Activated naive CD8-positive, alpha-beta T cell treated with anti-CD3 and anti-CD28 coated beads, Interleukin-2, amount 10 ng/mL, durations not matched to agents 7 days and 5 days (primary cell): ENCODE measurements around the gene ASGR1. TPM values are rescaled to one million over a fixed set of nuclear protein-coding genes. Genes with fewer than 3 reads are reported as not detected.

Experiments
- ATAC-seq: fragments of 150-1000 bp; cut with Tn5 transposase; one replicate; pipeline ENCODE4 v1.10.0; 2021; ENCODE audit warnings: low read depth, moderate library complexity
- POLR2A ChIA-PET: fragments of 350-600 bp; sonication (Branson Sonifier 250); formaldehyde crosslinking; loops from one replicate; lab custom pipeline; 2021; ENCODE audit warnings: antibody characterized with exemption; lab: Charles Lee
- DNase-seq: peaks from one replicate; pipeline ENCODE4 v3.0.0; 2021
- H3K27ac Mint-ChIP-seq: one replicate; pipeline ENCODE4 v1.8.0; 2022; ENCODE audit warnings: mild to moderate bottlenecking, mixed read lengths
- H3K27me3 Mint-ChIP-seq: one replicate; pipeline ENCODE4 v1.8.0; 2022; ENCODE audit warnings: mild to moderate bottlenecking, moderate library complexity, mixed read lengths
- H3K36me3 Mint-ChIP-seq: one replicate; pipeline ENCODE4 v1.8.0; 2021; ENCODE audit warnings: mild to moderate bottlenecking, mixed read lengths
- H3K4me1 Mint-ChIP-seq: one replicate; pipeline ENCODE4 v1.8.0; 2021; ENCODE audit warnings: mixed read lengths
- H3K4me3 Mint-ChIP-seq: one replicate; pipeline ENCODE4 v1.8.0; 2022; ENCODE audit warnings: mild to moderate bottlenecking, moderate library complexity, mixed read lengths
- H3K9me3 Mint-ChIP-seq: one replicate; pipeline ENCODE4 v1.8.0; 2021; ENCODE audit warnings: mixed read lengths
- total RNA-seq, 2 experiments: library from RNA; stranded (reverse); gene quantifications; one replicate each; pipeline ENCODE4 v1.2.3, GENCODE V29; 2021

ASGR1 gene
- total RNA-seq, 2 experiments from 2014 or later = 1.1 to 1.5 TPM

DNA sequence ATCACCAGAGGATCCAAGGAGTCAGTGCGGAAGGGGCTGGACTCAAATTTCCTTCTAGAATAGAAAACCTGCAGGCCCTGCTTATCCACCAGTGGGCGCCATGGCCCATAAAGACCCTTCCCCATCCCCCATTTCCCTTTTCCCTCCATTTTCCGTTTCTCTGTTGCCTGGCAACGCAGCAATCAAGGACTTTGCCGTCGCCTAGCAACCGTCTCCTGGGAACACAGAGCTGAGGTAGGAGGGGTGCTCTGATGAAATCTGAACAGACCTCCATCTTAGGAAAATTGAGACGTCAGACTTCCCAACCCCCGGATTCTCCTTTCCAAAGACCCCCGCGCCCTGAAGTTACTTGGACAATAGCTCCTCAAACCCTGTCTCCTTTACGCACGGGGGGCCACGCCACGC, 34.7 kb upstream of the ASGR1 start:
- no peaks in the 10 kb centered on the region for H3K36me3 Mint-ChIP-seq
- no peak for DNase-seq
- POLR2A ChIA-PET = interaction anchor here (0.7 to 2.8 kb wide), 5 partner anchors 21 to 123 kb away, joined by 3 to 15 read pairs (median 4); partner anchors contain the start of genes ACAP1, CTDNEP1, DVL2 and PHF23
- H3K4me1 Mint-ChIP-seq = peaks cover 47% of the 10 kb centered on the region
- peak overlapping the region; percentile 97 for H3K4me3 Mint-ChIP-seq
- ATAC-seq = no peak
- peaks cover 7% of the 10 kb centered on the region for H3K27me3 Mint-ChIP-seq
- H3K27ac Mint-ChIP-seq = peak overlapping the region; percentile 95
- H3K9me3 Mint-ChIP-seq = no peaks in the 10 kb centered on the region

GRCh38 chr17:7211491-7212273, 32.5 kb upstream of the ASGR1 start:
- no peak for DNase-seq
- Mint-ChIP-seq H3K4me3 (no peak overlapping the region), H3K27me3 (peaks cover 7% of the 10 kb centered on the region), H3K9me3 (no peaks in the 10 kb centered on the region), H3K4me1 (peaks cover 35% of the 10 kb centered on the region), H3K27ac (no peak overlapping the region), H3K36me3 (no peaks in the 10 kb centered on the region)
- POLR2A ChIA-PET = no interaction called here
- ATAC-seq = no peak

- Mint-ChIP-seq H3K9me3 (no peaks in the 10 kb centered on the region), H3K4me1 (peaks cover 37% of the 10 kb centered on the region), H3K4me3 (no peak overlapping the region), H3K27me3 (peaks cover 7% of the 10 kb centered on the region), H3K36me3 (no peaks in the 10 kb centered on the region), H3K27ac (peak overlapping the region; percentile 3)
- POLR2A ChIA-PET = no interaction called here
- no peak for DNase-seq
- no peak for ATAC-seq
These were observed 29.7 kb upstream of the ASGR1 start for GRCh38 chr17:7208754-7209460.

GRCh38 chr17:7208027-7208571, 28.9 kb upstream of the ASGR1 start:
- POLR2A ChIA-PET = interaction anchor here (1.4 kb wide), 1 partner anchor 8 kb away, joined by 3 read pairs; no protein-coding TSS in a partner anchor
- Mint-ChIP-seq H3K4me1 (peaks cover 31% of the 10 kb centered on the region), H3K27me3 (peaks cover 7% of the 10 kb centered on the region), H3K9me3 (no peaks in the 10 kb centered on the region), H3K36me3 (peaks cover 2% of the 10 kb centered on the region), H3K27ac (no peak overlapping the region), H3K4me3 (no peak overlapping the region)
- no peak for ATAC-seq
- DNase-seq = no peak

DNA sequence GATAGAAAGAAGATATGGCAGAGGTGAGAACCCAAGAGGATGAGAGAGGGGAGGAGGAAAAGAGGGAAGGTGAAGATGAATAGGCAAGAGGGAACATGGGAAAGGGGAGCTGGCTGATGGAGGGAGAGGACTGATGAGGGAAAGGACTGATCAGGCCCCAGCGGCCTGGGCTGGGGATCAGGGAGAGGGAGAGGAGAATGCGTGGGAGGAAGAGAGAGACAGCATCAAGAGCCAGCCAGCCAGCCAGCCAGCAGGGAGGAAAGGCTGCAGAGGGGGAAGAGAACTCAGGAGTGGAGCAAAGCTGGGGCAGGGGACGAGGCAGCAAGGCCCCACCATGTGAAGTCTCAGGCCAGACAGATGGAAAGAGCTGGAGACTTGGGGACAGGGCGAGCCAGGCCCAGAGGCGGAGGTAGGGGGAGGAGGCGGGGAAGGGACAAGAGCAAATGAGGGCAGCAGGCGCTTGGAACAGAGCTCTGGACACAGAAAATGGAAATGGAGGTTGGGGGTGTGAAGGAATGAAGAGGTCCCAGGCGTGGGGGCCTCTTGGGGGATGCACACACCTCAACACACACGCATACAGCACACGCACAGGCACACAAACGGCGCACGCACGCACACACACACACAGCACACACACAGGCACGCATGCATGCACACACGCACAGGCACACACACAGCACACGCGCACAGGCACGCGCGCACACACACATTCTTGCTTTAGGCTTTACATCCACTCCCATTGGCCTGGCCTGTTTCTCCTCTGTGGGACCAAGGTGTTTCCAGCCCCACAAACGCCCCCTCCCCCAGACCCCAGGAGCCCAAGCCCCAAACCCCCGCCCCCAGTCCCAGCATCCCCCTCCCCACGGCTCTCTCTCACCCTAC, 28.2 kb upstream of the ASGR1 start:
- peaks cover 30% of the 10 kb centered on the region for H3K4me1 Mint-ChIP-seq
- no peak overlapping the region for H3K4me3 Mint-ChIP-seq
- peaks cover 7% of the 10 kb centered on the region for H3K27me3 Mint-ChIP-seq
- DNase-seq (no peak), ATAC-seq (no peak)
- peak overlapping the region; percentile 28 for H3K27ac Mint-ChIP-seq
- peaks cover 5% of the 10 kb centered on the region for H3K36me3 Mint-ChIP-seq
- no peaks in the 10 kb centered on the region for H3K9me3 Mint-ChIP-seq
- POLR2A ChIA-PET = interaction anchor here (1.4 kb wide), 1 partner anchor 9 kb away, joined by 3 read pairs; no protein-coding TSS in a partner anchor

DNA sequence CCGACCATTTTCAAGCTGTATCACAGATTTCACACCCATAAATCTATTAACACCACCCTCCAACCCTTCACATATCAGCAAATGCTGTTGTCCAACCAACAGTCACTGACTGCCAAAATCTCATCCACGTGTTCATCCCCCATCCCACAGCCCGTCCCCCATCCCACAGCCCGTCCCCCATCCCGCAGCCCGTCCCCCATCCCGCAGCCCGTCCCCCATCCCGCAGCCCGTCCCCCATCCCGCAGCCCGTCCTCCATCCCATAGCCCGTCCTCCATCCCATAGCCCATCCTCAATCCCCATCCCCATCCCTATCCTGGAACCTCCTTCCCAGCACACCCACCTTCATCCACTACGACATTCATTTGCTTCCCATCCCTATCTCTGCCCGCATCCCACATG, 26.4 kb upstream of the ASGR1 start:
- Mint-ChIP-seq H3K36me3 (peaks cover 5% of the 10 kb centered on the region), H3K9me3 (no peaks in the 10 kb centered on the region), H3K4me3 (peak overlapping the region; percentile 91), H3K4me1 (peaks cover 24% of the 10 kb centered on the region), H3K27me3 (peaks cover 5% of the 10 kb centered on the region), H3K27ac (peak overlapping the region; percentile 92)
- ATAC-seq (no peak), DNase-seq (no peak)
- POLR2A ChIA-PET = interaction anchor here (0.8 to 1.2 kb wide), 2 partner anchors 32 to 33 kb away, joined by 3 read pairs; partner anchors contain the start of gene PHF23

DNA sequence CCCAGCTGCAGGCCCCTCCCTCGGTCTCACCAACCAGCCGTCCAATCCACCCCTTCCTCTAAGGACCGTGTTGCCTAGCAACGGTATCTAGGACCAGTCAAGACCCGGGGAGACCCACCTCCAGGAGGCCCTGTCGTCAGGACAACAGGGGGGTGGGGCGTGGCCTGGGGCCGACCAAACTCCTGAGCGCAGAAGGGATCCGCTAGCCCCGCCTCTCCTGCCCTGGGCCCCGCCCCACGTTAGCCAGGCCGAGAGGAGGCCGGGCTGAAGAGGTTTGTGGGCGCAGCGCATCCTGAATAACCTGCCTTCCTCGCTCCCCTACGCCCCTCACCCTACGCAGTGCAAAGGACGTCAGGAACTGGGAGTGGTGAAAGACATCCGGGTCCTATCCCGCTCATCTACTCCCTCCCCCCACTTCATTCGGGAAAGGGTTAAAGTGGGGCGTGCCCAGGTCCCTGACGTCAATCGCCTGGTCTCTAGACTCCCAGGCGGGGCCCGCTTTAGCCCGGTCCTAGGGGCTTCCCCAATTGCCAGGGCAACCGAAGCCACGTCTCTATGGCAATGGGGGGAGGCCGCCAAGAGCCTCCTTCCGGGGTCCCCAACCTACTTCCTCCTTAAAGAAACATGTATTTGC, 25.8 kb upstream of the ASGR1 start:
- Mint-ChIP-seq H3K4me3 (peak overlapping the region; percentile 91), H3K27me3 (peaks cover 2% of the 10 kb centered on the region), H3K9me3 (no peaks in the 10 kb centered on the region), H3K27ac (peak overlapping the region; percentile 92), H3K4me1 (peaks cover 24% of the 10 kb centered on the region), H3K36me3 (peaks cover 5% of the 10 kb centered on the region)
- peak; percentile 94 for DNase-seq
- POLR2A ChIA-PET = interaction anchor here (0.7 to 1.4 kb wide), 5 partner anchors 14 to 504 kb away, joined by 3 to 6 read pairs (median 4); partner anchors contain the start of gene DLG4
- ATAC-seq = peak; percentile 86

DNA sequence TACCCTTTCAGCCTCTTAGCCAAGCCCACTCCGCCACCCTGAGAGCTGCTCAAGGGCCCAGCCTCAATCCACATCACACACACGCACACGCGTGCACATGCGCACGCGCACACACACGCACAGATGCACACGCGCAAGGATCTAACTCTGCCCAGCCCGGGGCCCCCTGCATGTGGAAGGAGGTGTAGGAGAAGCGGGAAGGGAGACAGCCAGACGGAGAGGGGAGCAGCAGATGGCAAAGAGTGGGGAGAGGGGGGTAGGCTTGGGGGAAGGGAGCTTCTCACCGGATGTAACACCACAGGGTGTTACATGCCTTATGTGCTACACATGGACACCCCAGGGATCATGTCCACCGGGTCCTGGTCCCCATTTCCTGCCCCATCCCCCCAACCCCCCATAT, 25.2 kb upstream of the ASGR1 start:
- peak overlapping the region; percentile 91 for H3K4me3 Mint-ChIP-seq
- H3K4me1 Mint-ChIP-seq = peaks cover 24% of the 10 kb centered on the region
- peaks cover 5% of the 10 kb centered on the region for H3K36me3 Mint-ChIP-seq
- DNase-seq (no peak), ATAC-seq (peak; percentile 12)
- peak overlapping the region; percentile 92 for H3K27ac Mint-ChIP-seq
- POLR2A ChIA-PET = interaction anchor here (0.7 to 1.4 kb wide), 4 partner anchors 15 to 504 kb away, joined by 3 to 6 read pairs (median 4); partner anchors contain the start of gene DLG4
- no peaks in the 10 kb centered on the region for H3K27me3 Mint-ChIP-seq
- H3K9me3 Mint-ChIP-seq = no peaks in the 10 kb centered on the region

DNA sequence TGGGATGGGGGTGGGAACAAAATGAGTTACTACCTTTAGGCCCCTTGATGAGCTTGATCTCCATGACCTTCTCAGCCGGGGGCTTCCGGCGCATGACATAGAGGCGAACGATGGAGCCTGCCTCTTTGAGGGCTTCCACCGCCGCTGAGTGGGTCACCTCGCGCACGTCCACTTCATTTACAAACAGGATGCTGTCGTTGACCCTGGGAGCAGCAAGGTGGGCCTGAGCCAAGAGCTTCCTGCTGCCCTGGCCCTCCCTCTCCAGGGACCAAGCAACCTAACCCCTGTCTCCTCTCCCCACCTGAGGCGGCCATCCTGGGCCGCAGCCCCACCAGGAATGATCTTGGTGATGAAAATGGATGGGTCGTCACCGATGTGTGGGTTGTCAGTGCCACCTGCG, 24.2 kb upstream of the ASGR1 start:
- Mint-ChIP-seq H3K9me3 (no peaks in the 10 kb centered on the region), H3K4me3 (peak overlapping the region; percentile 17), H3K27me3 (no peaks in the 10 kb centered on the region), H3K4me1 (peaks cover 24% of the 10 kb centered on the region), H3K27ac (peak overlapping the region; percentile 68), H3K36me3 (peaks cover 5% of the 10 kb centered on the region)
- ATAC-seq (no peak), DNase-seq (no peak)
- POLR2A ChIA-PET = no interaction called here

GRCh38 chr17:7196651-7197401, 17.7 kb upstream of the ASGR1 start:
- no peak for ATAC-seq
- H3K27ac Mint-ChIP-seq = no peak overlapping the region
- POLR2A ChIA-PET = no interaction called here

DNA sequence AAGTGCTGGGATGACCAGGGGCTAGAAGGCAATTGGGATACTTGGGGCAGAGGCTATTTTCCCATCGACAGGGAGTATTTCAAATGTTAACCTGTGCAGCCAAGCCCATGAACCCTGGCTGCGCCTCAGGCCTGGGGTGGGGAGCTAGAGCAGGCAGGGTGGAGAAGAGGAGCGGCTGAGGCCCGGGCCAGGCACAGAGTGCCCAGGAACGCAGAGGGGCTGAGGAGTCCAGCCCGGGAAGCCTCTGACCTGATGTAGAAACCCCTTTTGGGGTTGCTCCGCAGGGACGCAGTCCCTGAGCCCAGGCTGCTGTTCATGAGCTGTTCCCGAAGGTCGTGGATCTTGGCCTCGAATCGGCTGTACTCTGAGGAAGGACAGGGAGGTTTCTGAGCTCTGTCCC, 16.8 kb upstream of the ASGR1 start:
- peaks cover 3% of the 10 kb centered on the region for H3K36me3 Mint-ChIP-seq
- no peaks in the 10 kb centered on the region for H3K27me3 Mint-ChIP-seq
- ATAC-seq (no peak), DNase-seq (no peak)
- POLR2A ChIA-PET = no interaction called here
- H3K9me3 Mint-ChIP-seq = no peaks in the 10 kb centered on the region
- no peaks in the 10 kb centered on the region for H3K4me1 Mint-ChIP-seq
- no peak overlapping the region for H3K27ac Mint-ChIP-seq
- H3K4me3 Mint-ChIP-seq = no peak overlapping the region

More at GRCh38 chr17:7196651-7197401, 17.7 kb upstream of the ASGR1 start:
- H3K4me3 Mint-ChIP-seq = no peak overlapping the region
- no peaks in the 10 kb centered on the region for H3K27me3 Mint-ChIP-seq
- no peaks in the 10 kb centered on the region for H3K36me3 Mint-ChIP-seq
- no peaks in the 10 kb centered on the region for H3K4me1 Mint-ChIP-seq
- no peaks in the 10 kb centered on the region for H3K9me3 Mint-ChIP-seq
- no peak for DNase-seq
